ENCODE results near the gene ZBTB16. TPM values are rescaled to one million over a fixed set of nuclear protein-coding genes. Genes with fewer than 3 reads are reported as not detected.

The ZBTB16 gene
- total RNA-seq, 2 donors from 2014 or later: 2.7 to 13.1 TPM

GRCh38 chr11:114098927-114099326, 39.4 kb downstream of the ZBTB16 start:
- ATAC-seq (no peak), DNase-seq (ENCODE audit: low spot score) (no peak)
- Mint-ChIP-seq H3K36me3 (no peaks in the 10 kb centered on the region), H3K4me3 (peak overlapping the region; percentile 22), H3K9me3 (no peaks in the 10 kb centered on the region), H3K27me3 (no peaks in the 10 kb centered on the region), H3K4me1 (ENCODE audit: low read depth in 2 of 2) (peaks cover 67 to 85% of the 10 kb centered on the region in 2 donors), H3K27ac (peak overlapping the region; percentile 29 to 82)

GRCh38 chr11:114099392-114100178, 40.1 kb downstream of the ZBTB16 start:
- peaks cover 73 to 88% of the 10 kb centered on the region in 2 donors for H3K4me1 Mint-ChIP-seq (ENCODE audit: low read depth in 2 of 2)
- peak overlapping the region; percentile 22 for H3K4me3 Mint-ChIP-seq
- DNase-seq (ENCODE audit: low spot score) (no peak), ATAC-seq (peak; percentile 85 to 87)
- H3K9me3 Mint-ChIP-seq: no peaks in the 10 kb centered on the region
- H3K27ac Mint-ChIP-seq: peak overlapping the region; percentile 29 to 82
- H3K27me3 Mint-ChIP-seq: no peaks in the 10 kb centered on the region
- no peaks in the 10 kb centered on the region for H3K36me3 Mint-ChIP-seq

DNA sequence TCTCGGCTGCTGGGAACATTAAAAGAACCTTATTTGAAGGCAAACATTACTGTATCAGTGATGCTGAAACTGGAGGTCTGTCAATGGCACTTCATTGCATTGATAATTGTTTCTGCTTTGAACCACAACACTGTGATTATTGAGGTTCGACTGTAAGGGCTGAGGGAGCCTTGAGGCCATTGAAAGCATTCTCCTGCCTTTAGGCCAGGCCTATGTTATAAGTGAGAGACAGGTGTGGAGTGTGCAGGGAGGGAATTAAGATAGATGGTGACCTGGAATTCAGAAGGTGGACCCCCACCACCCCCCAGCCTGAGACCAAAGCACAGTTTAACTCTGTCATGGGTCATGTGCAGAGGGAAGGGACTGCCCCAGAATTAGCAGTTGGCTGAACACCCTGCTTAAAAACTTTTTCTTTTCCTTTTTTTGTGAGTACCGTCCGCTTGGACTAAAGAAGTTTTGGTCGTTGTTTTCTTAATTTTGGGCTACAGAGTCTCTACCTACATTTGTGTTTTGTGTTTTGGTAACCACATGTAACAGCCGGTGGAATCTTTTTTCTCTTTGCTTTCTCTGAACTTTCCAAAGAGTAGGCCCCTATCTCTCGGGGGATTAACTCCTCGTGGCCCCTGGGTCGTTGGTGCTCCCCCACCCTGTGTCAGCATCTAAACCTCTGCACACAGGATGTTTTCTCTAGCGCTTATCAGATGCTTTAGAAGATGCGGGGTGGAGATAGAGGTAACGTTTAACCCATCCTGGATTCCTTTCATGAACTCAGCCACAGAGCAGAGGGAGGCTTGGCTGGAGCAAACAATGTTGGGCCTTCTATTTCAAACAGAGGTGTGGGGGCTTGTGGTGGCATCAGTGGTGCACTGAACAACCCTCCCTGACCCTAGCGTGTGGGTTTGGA, 43.7 kb downstream of the ZBTB16 start:
- H3K36me3 Mint-ChIP-seq: no peaks in the 10 kb centered on the region
- no peaks in the 10 kb centered on the region for H3K27me3 Mint-ChIP-seq
- H3K4me3 Mint-ChIP-seq: peak overlapping the region; percentile 52
- peak in 1 of 2 donors; percentile 26 for ATAC-seq
- no peak for DNase-seq (ENCODE audit: low spot score)
- H3K4me1 Mint-ChIP-seq (ENCODE audit: low read depth in 2 of 2): peaks cover 76 to 86% of the 10 kb centered on the region in 2 donors
- H3K27ac Mint-ChIP-seq: peak overlapping the region; percentile 47 to 89
- no peaks in the 10 kb centered on the region for H3K9me3 Mint-ChIP-seq

GRCh38 chr11:114105611-114106010, 46.1 kb downstream of the ZBTB16 start:
- Mint-ChIP-seq H3K4me1 (ENCODE audit: low read depth in 2 of 2) (peaks cover 77 to 89% of the 10 kb centered on the region in 2 donors), H3K27ac (peak overlapping the region; percentile 54 to 89), H3K36me3 (no peaks in the 10 kb centered on the region), H3K4me3 (peak overlapping the region; percentile 65), H3K27me3 (no peaks in the 10 kb centered on the region), H3K9me3 (no peaks in the 10 kb centered on the region)
- DNase-seq (ENCODE audit: low spot score): no peak
- no peak for ATAC-seq

GRCh38 chr11:114106047-114106446, 46.5 kb downstream of the ZBTB16 start:
- peak overlapping the region; percentile 54 to 89 for H3K27ac Mint-ChIP-seq
- peaks cover 81 to 92% of the 10 kb centered on the region in 2 donors for H3K4me1 Mint-ChIP-seq (ENCODE audit: low read depth in 2 of 2)
- H3K4me3 Mint-ChIP-seq: peak overlapping the region; percentile 65
- DNase-seq (ENCODE audit: low spot score) (no peak), ATAC-seq (peak in 1 of 2 donors; percentile 41)
- H3K9me3 Mint-ChIP-seq: no peaks in the 10 kb centered on the region
- no peaks in the 10 kb centered on the region for H3K36me3 Mint-ChIP-seq
- no peaks in the 10 kb centered on the region for H3K27me3 Mint-ChIP-seq

DNA sequence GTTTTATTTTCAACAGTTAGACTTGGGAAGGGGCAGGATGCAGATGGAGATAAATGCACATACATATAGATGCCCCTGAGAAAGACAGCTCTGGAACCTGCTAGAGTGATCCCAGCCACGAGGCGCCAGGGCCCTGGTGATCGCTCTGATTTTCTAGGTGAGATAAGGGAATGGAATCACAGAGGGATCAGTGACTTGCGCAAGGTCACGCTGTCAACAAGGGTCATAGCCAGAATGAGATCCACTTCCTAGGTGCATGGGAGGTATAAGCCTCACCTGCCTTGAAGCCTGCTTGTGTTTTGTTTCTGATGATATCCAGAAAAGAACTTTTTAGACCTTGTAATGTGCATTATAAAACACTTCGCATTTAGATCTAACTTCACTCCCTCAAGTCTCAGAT, 47.5 kb downstream of the ZBTB16 start:
- ATAC-seq: no peak
- H3K4me1 Mint-ChIP-seq (ENCODE audit: low read depth in 2 of 2): peaks cover 88 to 90% of the 10 kb centered on the region in 2 donors
- no peaks in the 10 kb centered on the region for H3K27me3 Mint-ChIP-seq
- peak overlapping the region in 1 of 2 donors; percentile 89 for H3K27ac Mint-ChIP-seq
- H3K4me3 Mint-ChIP-seq: peak overlapping the region; percentile 65
- no peaks in the 10 kb centered on the region for H3K36me3 Mint-ChIP-seq
- no peaks in the 10 kb centered on the region for H3K9me3 Mint-ChIP-seq
- DNase-seq (ENCODE audit: low spot score): no peak

- Mint-ChIP-seq H3K36me3 (no peaks in the 10 kb centered on the region), H3K27ac (peak overlapping the region in 1 of 2 donors; percentile 89), H3K4me1 (ENCODE audit: low read depth in 2 of 2) (peaks cover 71 to 80% of the 10 kb centered on the region in 2 donors), H3K9me3 (no peaks in the 10 kb centered on the region), H3K4me3 (peak overlapping the region; percentile 61), H3K27me3 (no peaks in the 10 kb centered on the region)
- no peak for DNase-seq (ENCODE audit: low spot score)
- ATAC-seq: peak in 1 of 2 donors; percentile 12
These were observed 49.1 kb downstream of the ZBTB16 start for GRCh38 chr11:114108501-114109205.

DNA sequence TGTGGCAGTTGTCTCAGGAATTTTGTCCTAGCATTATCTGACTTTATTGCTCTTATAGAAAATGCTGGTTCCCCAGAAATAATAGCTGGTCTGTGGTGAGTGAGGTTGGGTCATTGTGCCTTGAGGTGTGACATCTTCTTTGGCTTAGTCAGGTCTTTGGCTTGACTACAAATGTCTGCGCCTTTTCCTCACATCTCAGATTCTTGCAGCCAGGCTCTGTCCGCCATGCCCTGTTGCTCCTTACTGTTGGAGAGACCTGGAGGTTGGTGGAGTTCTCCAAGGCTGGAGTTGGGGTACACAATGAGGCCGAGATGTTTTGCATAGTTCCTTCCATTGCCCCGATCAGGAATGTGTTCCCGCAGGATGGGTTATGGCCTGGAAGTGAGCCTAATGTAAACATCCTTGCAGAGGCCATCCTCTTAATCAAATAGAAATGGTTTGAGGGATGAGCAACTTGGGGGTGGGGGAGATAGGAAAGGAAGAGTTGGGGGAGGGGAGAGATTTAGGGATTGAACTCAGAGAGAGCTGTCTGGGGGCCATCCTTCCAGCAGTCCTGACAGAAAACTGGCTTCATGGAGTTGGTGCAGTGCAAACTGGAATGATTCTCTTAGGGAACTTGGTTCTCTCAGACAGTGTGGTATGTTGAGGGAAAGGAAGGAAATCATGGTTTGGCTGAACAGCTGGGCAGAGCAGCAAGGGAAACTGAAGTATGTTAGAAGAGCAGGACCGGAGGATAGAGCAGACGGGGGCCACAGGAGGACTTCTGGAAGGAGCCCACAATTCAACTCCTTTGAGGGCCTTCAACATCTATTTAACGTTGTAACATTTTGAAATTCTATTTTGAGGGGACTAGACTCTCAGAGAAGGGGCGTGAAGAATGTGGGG, 49.9 kb downstream of the ZBTB16 start:
- Mint-ChIP-seq H3K27ac (peak overlapping the region; percentile 12 to 89), H3K4me3 (peak overlapping the region; percentile 61), H3K36me3 (no peaks in the 10 kb centered on the region), H3K4me1 (ENCODE audit: low read depth in 2 of 2) (peaks cover 63 to 78% of the 10 kb centered on the region in 2 donors), H3K9me3 (no peaks in the 10 kb centered on the region), H3K27me3 (no peaks in the 10 kb centered on the region)
- DNase-seq (ENCODE audit: low spot score): no peak
- ATAC-seq: peak; percentile 44 to 45

DNA sequence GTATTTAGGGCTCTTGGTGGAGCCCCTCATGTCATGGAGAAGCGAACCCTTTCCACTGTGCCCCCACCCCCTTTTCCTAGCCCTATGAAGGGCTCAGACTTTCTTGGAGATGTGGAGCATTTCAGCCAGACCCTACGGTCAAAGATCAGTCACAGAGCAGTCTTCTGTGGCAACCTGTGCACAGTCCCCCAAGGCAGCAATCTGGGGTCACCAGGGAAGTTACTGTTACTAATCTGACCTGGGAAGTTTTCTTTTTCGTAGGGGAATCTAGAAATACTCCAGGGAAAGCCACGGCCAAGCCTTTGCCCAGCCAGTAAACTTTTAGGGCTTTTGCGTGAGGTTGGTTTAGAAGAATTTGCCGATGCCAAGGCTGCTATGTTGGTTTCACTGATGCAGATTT, 50.6 kb downstream of the ZBTB16 start:
- Mint-ChIP-seq H3K27ac (peak overlapping the region; percentile 12 to 89), H3K9me3 (no peaks in the 10 kb centered on the region), H3K36me3 (no peaks in the 10 kb centered on the region), H3K4me1 (ENCODE audit: low read depth in 2 of 2) (peaks cover 58 to 74% of the 10 kb centered on the region in 2 donors), H3K4me3 (peak overlapping the region; percentile 61), H3K27me3 (no peaks in the 10 kb centered on the region)
- DNase-seq (ENCODE audit: low spot score): no peak
- no peak for ATAC-seq

DNA sequence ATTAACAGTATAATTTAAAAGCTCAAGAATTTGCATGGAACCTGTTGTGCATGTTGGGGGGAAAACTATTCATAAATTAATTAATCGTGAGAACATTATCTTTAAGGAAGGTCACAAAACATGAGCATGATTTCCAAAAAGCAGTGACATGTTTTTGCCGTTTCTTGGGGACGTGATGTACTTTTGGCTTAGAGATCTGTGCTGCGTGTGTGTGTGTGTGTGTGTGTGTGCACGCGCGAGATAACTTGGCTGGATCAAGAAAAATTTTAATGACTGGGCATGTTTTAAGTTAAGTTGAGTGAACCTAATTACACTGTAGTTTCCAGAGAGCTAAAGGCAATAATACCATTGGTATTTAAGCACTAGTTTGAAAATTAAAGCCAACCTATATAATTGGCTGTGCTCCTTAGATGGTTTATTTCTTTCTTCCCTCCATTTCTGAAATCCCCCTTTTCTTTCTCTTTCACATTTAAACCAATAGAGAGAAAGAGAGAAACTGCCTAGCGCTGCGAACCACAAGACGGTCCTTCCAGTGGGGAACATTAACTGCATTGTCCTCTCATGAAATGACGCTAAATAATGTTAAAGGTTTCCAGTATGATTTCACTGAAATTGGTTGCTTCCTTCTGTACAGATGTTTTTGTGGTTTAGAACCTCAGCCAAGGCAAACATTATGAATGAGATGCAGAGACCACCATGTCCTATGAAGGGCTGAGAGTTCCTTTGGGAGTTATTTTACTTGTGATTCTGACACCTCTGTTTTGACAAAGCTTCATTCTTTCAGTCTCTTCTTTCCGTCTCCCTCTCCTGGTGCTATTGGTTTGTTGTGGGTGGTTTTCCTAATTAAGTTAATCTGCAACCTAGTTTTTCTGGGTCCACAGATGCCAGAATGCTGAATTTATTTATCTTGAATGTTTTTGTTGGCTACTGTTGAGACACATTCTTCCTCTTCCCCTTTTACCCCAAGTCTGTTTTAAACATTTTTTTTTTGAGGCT, 51.7 kb downstream of the ZBTB16 start:
- Mint-ChIP-seq H3K36me3 (no peaks in the 10 kb centered on the region), H3K27me3 (no peaks in the 10 kb centered on the region), H3K4me3 (peak overlapping the region; percentile 61), H3K27ac (peak overlapping the region; percentile 12 to 89), H3K9me3 (no peaks in the 10 kb centered on the region), H3K4me1 (ENCODE audit: low read depth in 2 of 2) (peaks cover 47 to 73% of the 10 kb centered on the region in 2 donors)
- peak; percentile 66 to 80 for ATAC-seq
- DNase-seq (ENCODE audit: low spot score): no peak

DNA sequence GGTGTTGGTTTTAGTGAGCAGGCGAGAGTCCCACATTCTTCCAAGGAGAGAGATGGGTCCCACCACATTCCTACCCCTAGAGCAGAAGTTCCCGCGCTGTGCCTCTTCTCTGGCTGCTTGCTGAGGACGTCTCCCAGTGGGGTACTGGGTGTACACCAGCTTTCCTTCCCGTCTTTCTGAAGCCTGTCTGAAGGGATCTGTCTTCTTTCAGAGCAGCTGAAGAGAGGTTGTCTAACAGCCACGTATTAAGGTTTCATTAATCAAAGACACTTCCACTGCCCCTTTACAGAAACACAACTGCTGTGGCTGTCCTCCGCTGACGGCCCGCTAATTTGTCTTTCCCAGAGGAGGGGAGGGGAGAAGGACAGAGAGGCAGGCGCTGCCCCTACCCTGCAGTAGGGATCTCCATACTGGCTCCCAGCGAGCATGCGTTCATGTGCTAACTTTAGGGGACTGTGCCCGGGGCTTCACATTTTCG, 56.0 kb downstream of the ZBTB16 start:
- Mint-ChIP-seq H3K9me3 (no peaks in the 10 kb centered on the region), H3K27ac (peak overlapping the region in 1 of 2 donors; percentile 61), H3K4me3 (no peak overlapping the region), H3K27me3 (no peaks in the 10 kb centered on the region), H3K36me3 (no peaks in the 10 kb centered on the region), H3K4me1 (ENCODE audit: low read depth in 2 of 2) (peaks cover 36 to 66% of the 10 kb centered on the region in 2 donors)
- ATAC-seq: no peak
- DNase-seq (ENCODE audit: low spot score): no peak

DNA sequence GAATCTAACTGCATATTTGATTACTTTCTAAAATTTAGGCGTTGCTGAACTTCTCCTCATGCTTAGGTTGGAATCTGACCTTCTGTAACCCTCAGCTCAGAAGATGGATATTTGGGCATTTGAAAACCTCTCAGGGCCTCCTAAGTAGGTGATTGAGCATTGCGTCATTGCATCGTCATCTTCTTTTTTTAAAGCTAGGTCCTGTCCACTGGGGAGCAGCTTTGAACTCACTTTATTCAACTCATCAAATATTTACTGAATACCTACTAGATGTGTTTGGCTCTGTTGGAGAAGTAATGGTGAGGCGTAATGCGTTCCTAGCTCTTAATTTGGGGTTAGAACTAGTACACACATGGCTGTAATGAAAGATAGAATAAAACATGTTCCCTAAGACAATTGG, 56.8 kb downstream of the ZBTB16 start:
- H3K36me3 Mint-ChIP-seq: no peaks in the 10 kb centered on the region
- H3K27ac Mint-ChIP-seq: peak overlapping the region in 1 of 2 donors; percentile 14
- H3K4me3 Mint-ChIP-seq: no peak overlapping the region
- H3K9me3 Mint-ChIP-seq: no peaks in the 10 kb centered on the region
- ATAC-seq (no peak), DNase-seq (ENCODE audit: low spot score) (no peak)
- H3K27me3 Mint-ChIP-seq: no peaks in the 10 kb centered on the region
- H3K4me1 Mint-ChIP-seq (ENCODE audit: low read depth in 2 of 2): peaks cover 33 to 66% of the 10 kb centered on the region in 2 donors
